A549 (cell line): ENCODE results near the gene FGF2.

Source experiments
- CEBPB ChIP-seq, 2 experiments: fragments of >200 bp in 1 of 2; sonication (Bioruptor Twin) in 1 of 2; formaldehyde crosslinking in 1 of 2; IDR thresholded peaks; 2 replicates each; pipeline ENCODE4 v1.6.1; 2012 to 2016
- EP300 ChIP-seq, 2 experiments: fragments of >200 bp; sonication (Bioruptor Twin); formaldehyde crosslinking; IDR thresholded peaks; 2 replicates in 1 of 2; 3 replicates in 1 of 2; pipeline ENCODE4 v1.6.1; 2016 to 2017
- POLR2A ChIP-seq: IDR thresholded peaks from 2 replicates; pipeline ENCODE4 v1.6.1; 2012; ENCODE audit warnings: mild to moderate bottlenecking, low read length
- RAD21 ChIP-seq, 2 experiments: fragments of >200 bp in 1 of 2; sonication (Bioruptor Twin) in 1 of 2; formaldehyde crosslinking in 1 of 2; IDR thresholded peaks in 1 of 2; conservative IDR thresholded peaks in 1 of 2; 2 replicates in 1 of 2; 3 replicates in 1 of 2; pipeline ENCODE4 v1.6.1; 2012 to 2018; ENCODE audit warnings: inconsistent platforms in 1 of 2
- RNF2 ChIP-seq: fragments of 200-600 bp; sonication (generic); IDR thresholded peaks from 2 replicates; pipeline ENCODE4 v1.6.1; 2016; ENCODE audit warnings: low read depth, mild to moderate bottlenecking, antibody characterized with exemption, moderate library complexity, borderline replicate concordance
- TF ChIP-seq, protein P1 (sequence below): fragments of >200 bp; sonication (Bioruptor Twin); formaldehyde crosslinking; IDR thresholded peaks from 3 replicates; pipeline ENCODE4 v1.5.1; 2016
- TF ChIP-seq, protein P2 (sequence below): IDR thresholded peaks from 2 replicates; pipeline ENCODE4 v1.6.1; 2012

DNA sequence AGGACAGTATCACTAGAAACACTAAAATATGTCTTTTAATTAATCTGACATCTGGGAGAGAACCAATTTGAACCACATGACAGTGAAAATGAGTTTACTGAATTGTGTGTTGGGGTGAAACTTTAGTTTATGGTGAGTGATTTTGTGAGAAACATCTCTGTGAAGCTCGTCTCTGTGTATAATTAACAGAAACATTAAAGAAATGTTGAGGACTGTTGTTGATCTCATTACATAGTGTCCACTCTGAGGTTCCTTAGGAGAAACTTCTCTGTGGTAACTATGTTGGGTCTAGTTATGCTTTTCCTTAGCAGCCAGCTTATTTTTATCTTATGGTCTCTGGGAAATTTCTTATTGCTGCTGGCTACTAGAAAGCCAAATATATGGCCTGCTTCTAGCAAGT lies 15.8 kb downstream of the FGF2 start:
- TF ChIP-seq POLR2A (no peak), CEBPB (IDR thresholded peaks at IDR 0.05) (no peak), RAD21 (conservative IDR thresholded peaks at IDR 0.05 in 1 of 2, IDR thresholded peaks at IDR 0.05 in 1 of 2) (no peak), RNF2 (no peak), EP300 (IDR thresholded peaks at IDR 0.05) (no peak)
- TF ChIP-seq, protein P1, sequence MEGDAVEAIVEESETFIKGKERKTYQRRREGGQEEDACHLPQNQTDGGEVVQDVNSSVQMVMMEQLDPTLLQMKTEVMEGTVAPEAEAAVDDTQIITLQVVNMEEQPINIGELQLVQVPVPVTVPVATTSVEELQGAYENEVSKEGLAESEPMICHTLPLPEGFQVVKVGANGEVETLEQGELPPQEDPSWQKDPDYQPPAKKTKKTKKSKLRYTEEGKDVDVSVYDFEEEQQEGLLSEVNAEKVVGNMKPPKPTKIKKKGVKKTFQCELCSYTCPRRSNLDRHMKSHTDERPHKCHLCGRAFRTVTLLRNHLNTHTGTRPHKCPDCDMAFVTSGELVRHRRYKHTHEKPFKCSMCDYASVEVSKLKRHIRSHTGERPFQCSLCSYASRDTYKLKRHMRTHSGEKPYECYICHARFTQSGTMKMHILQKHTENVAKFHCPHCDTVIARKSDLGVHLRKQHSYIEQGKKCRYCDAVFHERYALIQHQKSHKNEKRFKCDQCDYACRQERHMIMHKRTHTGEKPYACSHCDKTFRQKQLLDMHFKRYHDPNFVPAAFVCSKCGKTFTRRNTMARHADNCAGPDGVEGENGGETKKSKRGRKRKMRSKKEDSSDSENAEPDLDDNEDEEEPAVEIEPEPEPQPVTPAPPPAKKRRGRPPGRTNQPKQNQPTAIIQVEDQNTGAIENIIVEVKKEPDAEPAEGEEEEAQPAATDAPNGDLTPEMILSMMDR: no peak
- TF ChIP-seq, protein P2, sequence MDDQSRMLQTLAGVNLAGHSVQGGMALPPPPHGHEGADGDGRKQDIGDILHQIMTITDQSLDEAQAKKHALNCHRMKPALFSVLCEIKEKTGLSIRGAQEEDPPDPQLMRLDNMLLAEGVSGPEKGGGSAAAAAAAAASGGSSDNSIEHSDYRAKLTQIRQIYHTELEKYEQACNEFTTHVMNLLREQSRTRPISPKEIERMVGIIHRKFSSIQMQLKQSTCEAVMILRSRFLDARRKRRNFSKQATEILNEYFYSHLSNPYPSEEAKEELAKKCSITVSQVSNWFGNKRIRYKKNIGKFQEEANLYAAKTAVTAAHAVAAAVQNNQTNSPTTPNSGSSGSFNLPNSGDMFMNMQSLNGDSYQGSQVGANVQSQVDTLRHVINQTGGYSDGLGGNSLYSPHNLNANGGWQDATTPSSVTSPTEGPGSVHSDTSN: no peak
